Parathyroid adenoma (tissue), 2 donors: Measurements from ENCODE around the gene FBXO7.

Source experiments
- H2AFZ ChIP-seq: fragments of 300-600 bp; sonication (generic); one replicate; pipeline ENCODE4 v1.7.0; 2017; ENCODE audit warnings: antibody characterized with exemption, mild to moderate bottlenecking
- H3K27ac ChIP-seq: fragments of 300-600 bp; sonication (generic); one replicate; pipeline ENCODE4 v1.7.0; 2017
- H3K27me3 ChIP-seq: fragments of 300-600 bp; sonication (generic); one replicate; pipeline ENCODE4 v1.7.0; 2017; ENCODE audit warnings: low read length; ENCODE audit not compliant: control insufficient read depth, insufficient read depth
- H3K36me3 ChIP-seq: fragments of 300-600 bp; sonication (generic); one replicate; pipeline ENCODE4 v1.7.0; 2017; ENCODE audit warnings: low read length; ENCODE audit not compliant: control insufficient read depth, insufficient read depth
- H3K4me1 ChIP-seq: fragments of 300-600 bp; sonication (generic); one replicate; pipeline ENCODE4 v1.7.0; 2017; ENCODE audit warnings: control low read depth
- H3K4me2 ChIP-seq: fragments of 300-600 bp; sonication (generic); one replicate; pipeline ENCODE4 v1.7.0; 2017; ENCODE audit warnings: low read length
- H3K4me3 ChIP-seq: fragments of 300-600 bp; sonication (generic); one replicate; pipeline ENCODE4 v1.7.0; 2017; ENCODE audit warnings: low read depth, low read length
- H3K79me2 ChIP-seq: fragments of 300-600 bp; sonication (generic); one replicate; pipeline ENCODE4 v1.7.0; 2017; ENCODE audit warnings: control low read depth
- H3K9ac ChIP-seq: fragments of 300-600 bp; sonication (generic); one replicate; pipeline ENCODE4 v1.7.0; 2017; ENCODE audit warnings: mild to moderate bottlenecking
- H3K9me3 ChIP-seq: fragments of 300-600 bp; sonication (generic); one replicate; pipeline ENCODE4 v1.7.0; 2017; ENCODE audit warnings: low read length; ENCODE audit not compliant: control insufficient read depth
- TF ChIP-seq, protein P1 (sequence below): fragments of 300-600 bp; sonication (generic); IDR thresholded peaks from one replicate; pipeline ENCODE4 v1.7.0; 2017; ENCODE audit warnings: antibody characterized with exemption, mild to moderate bottlenecking
- donor health status: primary hyperparathyroidism.

Gene FBXO7

GRCh38 chr22:32493551-32493950, 18.9 kb downstream of the FBXO7 start:
- no peak overlapping the region for H3K4me2 ChIP-seq
- no peak overlapping the region for H3K9ac ChIP-seq
- H2AFZ ChIP-seq = no peak overlapping the region
- H3K36me3 ChIP-seq = no peaks in the 10 kb centered on the region
- no peaks in the 10 kb centered on the region for H3K27me3 ChIP-seq
- H3K9me3 ChIP-seq = no peaks in the 10 kb centered on the region
- H3K79me2 ChIP-seq = no peaks in the 10 kb centered on the region
- TF ChIP-seq, protein P1, sequence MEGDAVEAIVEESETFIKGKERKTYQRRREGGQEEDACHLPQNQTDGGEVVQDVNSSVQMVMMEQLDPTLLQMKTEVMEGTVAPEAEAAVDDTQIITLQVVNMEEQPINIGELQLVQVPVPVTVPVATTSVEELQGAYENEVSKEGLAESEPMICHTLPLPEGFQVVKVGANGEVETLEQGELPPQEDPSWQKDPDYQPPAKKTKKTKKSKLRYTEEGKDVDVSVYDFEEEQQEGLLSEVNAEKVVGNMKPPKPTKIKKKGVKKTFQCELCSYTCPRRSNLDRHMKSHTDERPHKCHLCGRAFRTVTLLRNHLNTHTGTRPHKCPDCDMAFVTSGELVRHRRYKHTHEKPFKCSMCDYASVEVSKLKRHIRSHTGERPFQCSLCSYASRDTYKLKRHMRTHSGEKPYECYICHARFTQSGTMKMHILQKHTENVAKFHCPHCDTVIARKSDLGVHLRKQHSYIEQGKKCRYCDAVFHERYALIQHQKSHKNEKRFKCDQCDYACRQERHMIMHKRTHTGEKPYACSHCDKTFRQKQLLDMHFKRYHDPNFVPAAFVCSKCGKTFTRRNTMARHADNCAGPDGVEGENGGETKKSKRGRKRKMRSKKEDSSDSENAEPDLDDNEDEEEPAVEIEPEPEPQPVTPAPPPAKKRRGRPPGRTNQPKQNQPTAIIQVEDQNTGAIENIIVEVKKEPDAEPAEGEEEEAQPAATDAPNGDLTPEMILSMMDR = no peak
- H3K27ac ChIP-seq = no peak overlapping the region
- H3K4me3 ChIP-seq = no peak overlapping the region
- no peaks in the 10 kb centered on the region for H3K4me1 ChIP-seq

GRCh38 chr22:32494971-32495370, 20.4 kb downstream of the FBXO7 start:
- Histone ChIP-seq H3K4me1 (no peaks in the 10 kb centered on the region), H2AFZ (no peak overlapping the region), H3K4me3 (no peak overlapping the region), H3K9ac (no peak overlapping the region), H3K27me3 (no peaks in the 10 kb centered on the region), H3K79me2 (no peaks in the 10 kb centered on the region), H3K4me2 (no peak overlapping the region), H3K36me3 (no peaks in the 10 kb centered on the region), H3K27ac (no peak overlapping the region), H3K9me3 (no peaks in the 10 kb centered on the region)
- TF ChIP-seq, protein P1 = no peak

DNA sequence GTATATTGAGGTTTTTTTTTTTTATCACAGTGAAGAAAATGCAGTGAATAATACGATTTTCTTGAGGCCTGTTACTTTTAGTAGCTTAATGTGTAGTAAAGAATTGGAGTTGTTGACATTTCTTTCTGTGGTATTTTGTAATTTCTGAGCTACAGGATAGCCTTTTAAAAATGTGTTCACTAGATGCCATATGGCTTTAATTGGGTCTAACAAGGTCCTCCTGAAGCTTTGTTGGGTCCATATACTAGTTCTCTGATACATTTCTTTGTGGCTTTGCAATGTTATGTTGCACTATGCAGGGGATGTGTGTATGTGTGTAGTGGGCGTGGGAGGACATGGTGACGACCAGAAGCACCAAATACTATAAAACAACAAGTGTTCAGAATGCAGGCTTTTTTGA, 25.1 kb downstream of the FBXO7 start:
- no peak overlapping the region for H2AFZ ChIP-seq
- TF ChIP-seq, protein P1 = no peak
- no peak overlapping the region for H3K4me2 ChIP-seq

DNA sequence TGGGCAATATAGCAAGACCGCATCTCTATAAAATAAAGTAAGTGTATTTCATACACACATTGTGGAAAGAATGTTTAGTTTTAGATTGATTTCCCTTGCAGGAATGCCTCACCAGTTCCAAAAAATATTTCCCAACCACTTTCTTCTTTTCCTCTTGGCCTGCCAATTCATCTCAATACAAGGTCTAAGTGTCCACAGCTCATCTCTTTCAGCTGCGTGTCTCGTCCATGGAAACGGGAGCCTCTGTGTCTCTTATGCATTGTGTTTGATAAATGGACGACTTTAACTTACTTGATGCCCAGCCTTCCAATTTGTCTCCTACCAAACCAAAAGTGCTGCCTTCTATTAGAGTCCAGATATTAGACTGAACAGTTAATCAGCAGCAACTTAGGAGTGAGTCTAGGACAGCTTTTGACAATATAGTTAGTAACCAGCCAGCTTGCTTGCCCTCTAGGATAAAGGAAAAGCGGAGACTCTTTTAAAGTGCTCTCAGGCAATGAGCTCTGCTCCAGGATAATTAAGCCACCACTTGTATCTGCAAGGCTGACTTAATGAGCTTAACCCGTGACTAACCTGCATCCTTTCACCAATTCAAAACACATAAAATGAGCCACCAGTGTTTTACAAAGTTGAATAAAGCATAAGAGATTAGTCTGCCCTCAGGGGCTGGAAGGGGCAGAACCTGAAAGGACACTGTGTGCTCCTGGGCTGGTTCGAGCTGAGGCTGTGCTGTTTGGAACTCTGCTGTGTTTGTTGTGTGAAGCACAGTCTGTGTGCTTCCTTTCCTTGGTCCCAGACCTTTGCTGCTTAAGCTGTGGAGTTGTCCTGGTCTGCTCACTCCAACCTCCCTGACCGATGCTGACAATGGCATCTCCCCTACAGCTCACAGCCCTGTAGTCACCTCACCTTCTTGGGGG, 27.5 kb downstream of the FBXO7 start:
- Histone ChIP-seq H3K79me2 (no peaks in the 10 kb centered on the region), H3K36me3 (no peaks in the 10 kb centered on the region), H3K9ac (no peak overlapping the region), H3K4me3 (no peak overlapping the region), H3K27me3 (no peaks in the 10 kb centered on the region), H3K27ac (no peak overlapping the region), H3K9me3 (no peaks in the 10 kb centered on the region), H2AFZ (no peak overlapping the region), H3K4me2 (no peak overlapping the region), H3K4me1 (no peaks in the 10 kb centered on the region)
- TF ChIP-seq, protein P1 = no peak

More for the DNA sequence above, 25.1 kb downstream of the FBXO7 start:
- H3K79me2 ChIP-seq = no peaks in the 10 kb centered on the region
- H3K27ac ChIP-seq = no peak overlapping the region
- H3K9me3 ChIP-seq = no peaks in the 10 kb centered on the region
- H3K4me3 ChIP-seq = no peak overlapping the region
- H3K9ac ChIP-seq = no peak overlapping the region
- no peaks in the 10 kb centered on the region for H3K27me3 ChIP-seq
- H3K4me1 ChIP-seq = no peaks in the 10 kb centered on the region
- no peaks in the 10 kb centered on the region for H3K36me3 ChIP-seq

- Histone ChIP-seq H2AFZ (no peak overlapping the region), H3K4me1 (no peaks in the 10 kb centered on the region), H3K79me2 (no peaks in the 10 kb centered on the region), H3K9ac (no peak overlapping the region), H3K27me3 (no peaks in the 10 kb centered on the region), H3K4me2 (no peak overlapping the region), H3K9me3 (no peaks in the 10 kb centered on the region), H3K36me3 (no peaks in the 10 kb centered on the region), H3K4me3 (no peak overlapping the region), H3K27ac (no peak overlapping the region)
- TF ChIP-seq, protein P1 = no peak
Observed at GRCh38 chr22:32509045-32509444, 34.4 kb downstream of the FBXO7 start.
